Gastrocnemius medialis (tissue), 4 donors: ENCODE results near the gene AATK.

ENCODE experiments used
- POLR2A ChIP-seq, 2 donors: fragments of 450-650 bp; IDR thresholded peaks; one replicate each; pipeline ENCODE4 v1.6.1; 2017; ENCODE audit warnings: antibody characterized with exemption in 2 of 2, mild to moderate bottlenecking in 2 of 2, moderate library complexity in 2 of 2
- TF ChIP-seq, protein P1 (sequence below), 5 experiments: fragments of 450-650 bp in 3 of 5; fragments of 200-600 bp in 2 of 5; sonication (generic) in 2 of 5; IDR thresholded peaks in 4 of 5; conservative IDR thresholded peaks in 1 of 5; 1 replicate in 4 of 5; 2 replicates in 1 of 5; pipeline ENCODE4 v1.5.1; 2016 to 2019; ENCODE audit warnings: antibody characterized with exemption in 5 of 5, mild to moderate bottlenecking in 3 of 5, moderate library complexity in 3 of 5

DNA sequence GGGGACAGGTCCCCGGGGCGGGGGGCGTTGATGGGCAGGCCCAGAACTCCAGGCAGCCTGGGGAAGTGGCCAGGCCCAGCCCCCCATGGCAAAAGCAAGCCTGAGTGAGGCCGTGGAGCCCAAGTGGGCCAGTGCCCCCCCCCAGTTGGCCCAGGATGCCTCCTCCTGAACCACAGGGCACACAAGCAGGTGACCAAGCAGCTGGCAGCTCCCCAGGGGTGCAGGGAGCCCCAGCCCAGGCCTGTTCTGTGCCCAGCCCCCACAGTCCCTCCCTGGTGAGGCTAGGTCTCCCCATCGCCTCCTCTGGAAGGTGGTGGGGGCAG, 38.9 kb downstream of the AATK start:
- TF ChIP-seq, protein P1, sequence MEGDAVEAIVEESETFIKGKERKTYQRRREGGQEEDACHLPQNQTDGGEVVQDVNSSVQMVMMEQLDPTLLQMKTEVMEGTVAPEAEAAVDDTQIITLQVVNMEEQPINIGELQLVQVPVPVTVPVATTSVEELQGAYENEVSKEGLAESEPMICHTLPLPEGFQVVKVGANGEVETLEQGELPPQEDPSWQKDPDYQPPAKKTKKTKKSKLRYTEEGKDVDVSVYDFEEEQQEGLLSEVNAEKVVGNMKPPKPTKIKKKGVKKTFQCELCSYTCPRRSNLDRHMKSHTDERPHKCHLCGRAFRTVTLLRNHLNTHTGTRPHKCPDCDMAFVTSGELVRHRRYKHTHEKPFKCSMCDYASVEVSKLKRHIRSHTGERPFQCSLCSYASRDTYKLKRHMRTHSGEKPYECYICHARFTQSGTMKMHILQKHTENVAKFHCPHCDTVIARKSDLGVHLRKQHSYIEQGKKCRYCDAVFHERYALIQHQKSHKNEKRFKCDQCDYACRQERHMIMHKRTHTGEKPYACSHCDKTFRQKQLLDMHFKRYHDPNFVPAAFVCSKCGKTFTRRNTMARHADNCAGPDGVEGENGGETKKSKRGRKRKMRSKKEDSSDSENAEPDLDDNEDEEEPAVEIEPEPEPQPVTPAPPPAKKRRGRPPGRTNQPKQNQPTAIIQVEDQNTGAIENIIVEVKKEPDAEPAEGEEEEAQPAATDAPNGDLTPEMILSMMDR (IDR thresholded peaks at IDR 0.05 in 4 of 5, conservative IDR thresholded peaks at IDR 0.05 in 1 of 5): no peak
- TF ChIP-seq POLR2A (IDR thresholded peaks at IDR 0.05): no peak
